HG03039 (cell line): Measurements from ENCODE around the gene FDXR.

Experiments
- ATAC-seq: cut with Tn5 transposase; IDR thresholded peaks from one replicate; pipeline ENCODE4 v1.9.1; 2021; ENCODE audit warnings: mild to moderate bottlenecking, moderate library complexity; ENCODE audit not compliant: unreplicated experiment

The FDXR gene

DNA sequence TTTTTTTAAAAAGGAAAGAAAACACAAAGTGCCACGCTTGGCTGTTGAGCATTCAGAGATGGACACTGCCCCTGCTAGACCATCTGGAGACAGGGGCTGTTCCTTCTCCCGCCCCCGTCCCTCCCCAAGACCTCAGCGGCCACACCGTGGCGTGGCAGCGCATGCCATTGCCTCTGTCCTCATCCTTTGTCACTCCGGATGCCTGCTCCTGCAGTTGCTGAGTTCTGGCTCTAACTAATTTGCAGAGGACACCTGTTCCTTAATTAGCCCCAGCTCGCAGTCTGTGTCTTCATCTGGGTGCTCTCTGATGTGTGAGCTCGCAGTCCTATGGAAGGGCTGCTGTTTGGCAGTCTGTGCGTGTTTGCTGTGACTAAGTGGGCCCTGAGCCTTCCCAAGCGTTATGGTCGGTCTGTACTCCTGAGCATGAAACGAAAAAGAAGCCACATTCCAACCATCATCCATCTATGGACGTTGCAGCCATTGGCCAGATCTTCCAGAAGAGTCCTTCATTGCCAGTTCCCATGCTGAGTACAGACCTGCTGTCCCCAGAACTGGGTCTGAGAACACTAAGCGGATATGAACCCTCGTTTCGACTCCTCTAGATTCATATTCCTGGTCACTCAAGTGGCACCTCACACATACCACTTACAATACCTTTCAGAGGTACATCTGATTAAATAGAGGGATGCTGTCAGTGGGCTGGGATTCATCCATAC lies 55.7 kb downstream of the FDXR start:
- ATAC-seq, result no peak

DNA sequence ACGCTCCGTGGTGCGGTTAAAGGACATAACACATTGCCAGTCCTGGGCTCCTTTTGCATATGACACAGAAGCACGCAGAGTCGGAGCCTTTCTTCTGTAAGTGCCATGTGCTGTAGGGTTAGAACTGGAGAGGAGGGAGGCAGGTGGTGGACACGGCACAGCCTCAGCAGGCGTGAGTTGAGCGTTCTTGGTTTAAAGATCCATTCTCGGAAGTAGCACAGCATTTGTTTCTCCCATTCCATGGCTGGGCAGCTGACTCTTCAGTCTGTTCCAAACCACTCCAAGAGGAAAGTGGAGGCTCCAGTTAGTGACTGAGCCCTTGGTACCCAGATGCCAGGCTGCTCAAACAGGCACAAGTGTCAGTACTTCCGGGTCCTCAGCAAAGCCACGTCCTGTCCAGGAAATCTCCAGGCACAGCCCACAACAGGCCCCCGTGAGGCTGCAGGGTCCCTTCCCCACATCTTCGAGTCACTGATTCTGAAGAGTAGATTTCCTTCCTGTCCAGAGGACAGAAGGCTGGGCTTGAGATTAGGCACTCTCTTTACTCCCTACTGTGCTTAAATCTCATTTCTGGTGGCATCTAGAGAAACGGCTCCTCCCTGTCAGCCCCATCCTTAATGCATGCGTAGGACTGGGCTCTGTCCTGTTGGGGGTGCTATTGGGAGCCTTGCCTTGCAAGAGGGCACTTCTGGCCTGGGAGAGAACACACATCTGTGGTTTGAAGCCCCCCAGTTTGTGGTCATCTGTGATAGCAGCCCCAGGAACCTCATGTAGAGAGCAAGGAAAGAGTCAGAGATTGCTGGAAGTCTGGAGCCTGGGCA lies 57.0 kb downstream of the FDXR start:
- ATAC-seq, result no peak

- ATAC-seq, result no peak
Measured at GRCh38 chr17:74815067-74815466, 57.7 kb downstream of the FDXR start.

DNA sequence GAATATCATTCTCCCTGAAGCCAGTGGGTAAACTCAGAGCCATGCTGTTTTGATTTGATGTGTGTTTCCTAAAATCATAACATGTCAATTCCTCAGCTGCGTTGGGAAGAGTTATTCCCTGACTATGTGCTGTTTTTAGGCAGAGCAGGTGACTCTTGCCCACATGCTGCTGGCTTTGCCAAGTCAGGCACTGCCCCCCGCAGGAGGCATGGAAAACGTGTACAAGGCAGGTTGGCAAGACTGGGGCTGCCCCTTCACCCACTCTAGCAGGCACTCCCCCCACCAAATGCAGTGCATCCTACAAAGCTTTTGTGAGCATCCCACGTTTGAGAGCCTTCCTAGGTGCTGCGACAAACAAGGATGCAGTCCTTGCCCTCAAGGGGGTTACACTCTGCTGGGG lies 58.3 kb downstream of the FDXR start:
- no peak for ATAC-seq
